NCI-H1092 treated with DMSO at 0.1 percent for 48 hours (cell line): ENCODE results near the gene ARHGAP15.

Experiments used
- DNase-seq: peaks from one replicate; lab custom pipeline; 2025; lab: John Stamatoyannopoulos, UW

Gene ARHGAP15

GRCh38 chr2:143768991-143769390 is 639.8 kb downstream of the ARHGAP15 start:
- DNase-seq, result peak; percentile 52

- DNase-seq, result no peak
Observed at GRCh38 chr2:143771939-143772338, 642.7 kb downstream of the ARHGAP15 start.

DNA sequence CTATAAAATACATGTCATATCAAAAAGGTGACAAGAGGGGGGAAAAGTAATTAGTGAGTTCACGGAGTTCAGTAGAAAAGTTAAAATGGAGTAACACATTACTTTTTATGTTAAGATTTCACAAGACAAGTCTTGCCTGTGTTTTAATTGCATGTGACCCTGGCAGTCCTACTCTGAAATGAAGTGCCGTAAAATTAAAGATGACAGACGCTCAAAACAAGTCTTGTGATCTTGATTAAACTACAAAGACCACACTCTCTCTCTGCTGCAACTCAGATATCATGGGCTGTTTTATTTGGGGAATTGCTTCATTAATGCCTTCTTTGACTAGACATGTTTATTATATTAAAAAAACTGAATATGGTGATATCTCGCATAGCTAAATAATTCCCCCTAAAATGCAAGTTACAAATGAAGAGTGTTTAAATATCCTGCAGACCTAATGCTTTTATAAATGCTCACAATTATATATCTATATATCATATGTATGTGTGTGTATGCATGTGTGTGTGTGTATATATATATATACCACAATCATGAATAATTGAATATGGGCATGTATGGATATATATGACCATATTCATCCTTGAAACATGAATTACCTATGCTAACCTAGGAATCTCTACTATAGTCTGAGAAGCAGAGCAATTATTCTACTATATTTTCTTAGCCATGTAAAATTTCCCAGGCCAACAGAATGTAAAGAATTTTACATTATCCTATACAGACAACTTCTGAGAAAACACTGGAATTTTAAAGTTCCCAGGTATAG is 647.5 kb downstream of the ARHGAP15 start:
- no peak for DNase-seq

GRCh38 chr2:143779021-143779420 is 649.8 kb downstream of the ARHGAP15 start:
- no peak for DNase-seq

DNA sequence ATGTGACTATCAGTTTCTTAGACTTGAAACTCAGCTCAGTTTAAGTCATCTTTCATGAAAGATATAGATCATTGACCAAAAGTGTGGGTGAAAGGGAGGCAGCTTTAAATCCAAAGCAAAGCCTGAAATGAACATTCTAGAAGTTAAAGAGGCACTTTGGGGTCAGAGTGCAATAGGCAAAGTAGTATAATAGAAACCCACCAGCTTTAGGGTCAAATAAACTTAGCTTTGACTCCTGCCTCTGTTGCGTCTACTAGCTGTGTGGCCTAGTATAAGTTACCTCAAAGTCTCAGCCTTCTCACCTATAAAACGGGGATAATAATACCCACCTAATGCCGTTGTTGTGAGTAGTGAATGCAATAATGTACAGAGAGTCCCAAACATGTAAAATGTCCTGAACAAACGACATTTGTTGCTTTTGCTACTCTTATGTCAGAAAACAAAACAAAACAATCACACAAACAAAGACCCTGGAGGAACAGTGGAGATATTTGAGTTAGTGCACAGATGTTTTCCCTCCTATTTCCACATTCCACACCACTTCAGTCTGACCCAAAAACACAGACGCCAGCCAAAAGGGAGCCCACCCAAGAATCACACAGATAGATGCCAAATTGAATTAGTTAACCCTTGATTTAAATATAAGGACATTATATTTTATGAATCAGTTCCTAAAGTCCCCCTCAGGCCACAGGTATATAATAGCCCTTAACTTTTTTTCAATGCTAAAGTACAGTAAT is 657.0 kb downstream of the ARHGAP15 start:
- no peak for DNase-seq

- no peak for DNase-seq
Observed at GRCh38 chr2:143787674-143788073, 658.5 kb downstream of the ARHGAP15 start.

DNA sequence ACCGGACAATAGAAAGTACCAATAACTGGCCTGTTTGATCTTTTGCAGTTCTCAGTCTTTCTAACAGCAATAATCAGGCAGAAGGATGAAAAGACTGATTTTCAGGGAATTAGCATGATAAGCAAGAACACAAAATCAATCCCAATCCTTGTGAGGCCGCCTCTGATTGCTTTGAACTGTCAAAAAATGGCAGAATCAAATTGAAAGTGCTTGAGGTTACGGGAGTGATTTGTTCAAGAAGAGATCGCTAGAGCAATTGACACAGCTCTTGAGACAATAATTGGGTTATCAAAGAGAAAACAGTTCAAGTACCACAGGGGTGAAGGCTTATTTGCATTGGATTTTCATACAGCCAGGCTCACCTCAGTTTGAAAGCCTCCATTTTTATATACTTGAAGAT is 663.4 kb downstream of the ARHGAP15 start:
- peak; percentile 2 for DNase-seq

- DNase-seq, result no peak
Observed at GRCh38 chr2:143793381-143793780, 664.2 kb downstream of the ARHGAP15 start.

GRCh38 chr2:143796051-143796450 is 666.8 kb downstream of the ARHGAP15 start:
- DNase-seq, result no peak

DNA sequence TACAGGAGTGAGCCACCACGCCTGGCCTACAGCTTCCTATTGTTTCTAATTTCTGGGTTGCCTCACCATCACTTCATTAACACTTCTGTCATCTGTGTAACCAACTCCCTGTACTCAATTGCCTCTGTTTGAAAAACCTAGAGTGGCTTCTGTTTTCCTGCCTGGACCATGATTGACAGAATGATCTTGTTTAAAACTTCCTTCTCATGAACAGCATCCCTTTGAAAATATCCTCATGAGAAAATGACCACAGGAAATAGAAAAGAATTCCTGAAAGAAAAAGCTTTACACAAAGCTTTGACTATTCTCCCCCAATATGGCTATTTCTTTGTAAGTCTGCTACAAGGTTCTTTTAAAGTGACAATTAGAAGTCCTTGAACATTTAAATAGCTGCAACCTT is 672.3 kb downstream of the ARHGAP15 start:
- DNase-seq, result no peak

- no peak for DNase-seq
Observed at GRCh38 chr2:143802242-143802641, 673.0 kb downstream of the ARHGAP15 start.

- no peak for DNase-seq
Observed at GRCh38 chr2:143802871-143803650, 673.8 kb downstream of the ARHGAP15 start.

- no peak for DNase-seq
Observed at GRCh38 chr2:143803936-143804335, 674.7 kb downstream of the ARHGAP15 start.

GRCh38 chr2:143805666-143806065 is 676.4 kb downstream of the ARHGAP15 start:
- no peak for DNase-seq

DNA sequence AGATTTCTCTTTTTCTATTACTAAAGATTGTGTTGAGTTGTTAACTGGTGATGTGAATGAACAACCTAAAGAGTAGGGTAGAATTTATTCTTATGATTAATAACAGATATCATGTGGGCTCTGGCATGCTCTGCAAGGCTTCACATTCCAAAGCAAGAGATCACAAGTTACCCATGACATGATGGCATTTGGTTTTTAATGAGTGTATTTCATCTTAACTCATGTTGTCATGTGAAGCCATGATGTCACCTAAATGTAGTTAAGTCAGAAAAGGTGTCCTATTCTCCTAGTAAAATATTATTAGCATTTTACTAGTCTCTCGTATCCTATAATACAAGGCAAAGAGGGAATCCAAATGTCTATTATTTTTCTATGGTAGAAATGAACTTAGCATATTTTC is 678.0 kb downstream of the ARHGAP15 start:
- no peak for DNase-seq

- no peak for DNase-seq
Observed at GRCh38 chr2:143807671-143808070, 678.5 kb downstream of the ARHGAP15 start.

DNA sequence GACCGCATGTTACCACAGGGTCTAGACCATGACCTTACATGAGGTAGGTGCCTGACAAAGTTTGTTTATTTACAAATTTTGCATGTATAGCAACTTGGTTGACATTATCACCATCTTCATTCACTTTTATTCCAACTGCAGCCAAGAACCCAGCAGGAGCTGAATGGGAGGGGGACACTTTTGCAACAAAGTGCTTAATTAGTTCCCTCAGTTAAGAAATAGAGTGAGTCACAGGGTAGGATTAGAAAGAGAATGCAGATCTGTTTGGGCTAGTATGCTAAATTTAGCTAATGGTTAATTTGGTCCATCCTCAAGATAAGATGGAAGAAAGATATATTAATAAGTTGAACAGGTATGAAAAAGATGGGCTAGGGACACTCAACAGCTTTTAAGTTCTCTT is 678.9 kb downstream of the ARHGAP15 start:
- DNase-seq, result no peak

DNA sequence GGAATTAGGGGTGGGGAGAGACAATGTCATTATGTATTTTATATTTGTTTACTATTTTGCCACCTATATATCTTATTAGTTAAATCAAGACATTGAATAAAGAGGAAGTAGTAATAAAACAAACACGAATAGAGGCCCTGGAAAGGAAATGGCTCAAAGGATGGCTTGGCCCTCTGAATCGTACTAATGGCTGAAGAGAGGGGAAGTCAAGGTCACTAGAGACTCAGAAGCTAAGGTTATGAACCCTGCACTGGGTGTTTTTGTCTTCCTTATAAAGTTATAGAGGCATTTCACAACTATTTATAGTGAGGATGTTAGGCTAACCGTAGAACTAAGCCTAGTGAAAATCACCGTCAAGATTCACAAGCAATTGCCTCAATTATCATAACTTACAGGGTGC is 685.9 kb downstream of the ARHGAP15 start:
- DNase-seq, result no peak

DNA sequence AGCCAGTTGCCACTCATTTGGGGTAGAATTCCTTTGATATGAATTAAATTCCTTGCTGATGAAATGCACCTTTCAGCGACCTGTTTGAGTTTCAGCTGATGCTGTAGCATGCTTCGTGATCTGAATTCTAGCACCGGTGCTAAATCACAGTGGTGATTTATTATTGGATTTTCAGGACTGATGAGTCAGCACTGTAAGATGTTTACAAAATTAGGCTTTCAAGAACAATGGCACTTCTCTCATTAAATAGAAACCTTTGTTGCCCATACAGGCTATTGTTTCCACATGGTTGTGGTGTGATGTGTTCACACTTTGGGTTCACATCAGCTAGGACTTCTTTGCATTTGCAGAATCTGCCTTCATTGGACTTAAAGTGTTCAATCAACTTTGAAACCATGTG is 687.7 kb downstream of the ARHGAP15 start:
- no peak for DNase-seq
